SK-N-SH (cell line): ENCODE results near the gene KRT13.

Source experiments
- EP300 ChIP-seq, 2 experiments: IDR thresholded peaks; 2 replicates each; pipeline versions ENCODE4 v1.4.0 to v1.6.1; 2012; ENCODE audit warnings: borderline replicate concordance in 1 of 2, low read depth in 1 of 2, low read length in 1 of 2
- FOXM1 ChIP-seq: IDR thresholded peaks from 2 replicates; pipeline ENCODE4 v1.4.0; 2012; ENCODE audit warnings: low read depth, mild to moderate bottlenecking
- GABPA ChIP-seq: IDR thresholded peaks from 2 replicates; pipeline ENCODE4 v1.4.0; 2012; ENCODE audit warnings: low read depth, mild to moderate bottlenecking
- MAX ChIP-seq: IDR thresholded peaks from 2 replicates; pipeline ENCODE4 v1.4.0; 2012; ENCODE audit warnings: low read depth
- NFIC ChIP-seq: IDR thresholded peaks from 2 replicates; pipeline ENCODE4 v1.4.0; 2012; ENCODE audit warnings: borderline replicate concordance
- POLR2AphosphoS5 ChIP-seq: IDR thresholded peaks from 2 replicates; pipeline ENCODE4 v1.6.1; 2012; ENCODE audit warnings: low read depth, low read length
- REST ChIP-seq: IDR thresholded peaks from 2 replicates; pipeline ENCODE4 v1.6.1; 2012; ENCODE audit warnings: mild to moderate bottlenecking, low read depth, low read length, moderate library complexity
- YY1 ChIP-seq: IDR thresholded peaks from 2 replicates; pipeline ENCODE4 v1.4.0; 2012; ENCODE audit warnings: low read depth, mild to moderate bottlenecking
- TF ChIP-seq, protein P1 (sequence below): fragments of 200-600 bp; sonication (generic); IDR thresholded peaks from 2 replicates; pipeline ENCODE4 v1.6.1; 2017; ENCODE audit warnings: antibody characterized with exemption, mild to moderate bottlenecking, moderate library complexity

DNA sequence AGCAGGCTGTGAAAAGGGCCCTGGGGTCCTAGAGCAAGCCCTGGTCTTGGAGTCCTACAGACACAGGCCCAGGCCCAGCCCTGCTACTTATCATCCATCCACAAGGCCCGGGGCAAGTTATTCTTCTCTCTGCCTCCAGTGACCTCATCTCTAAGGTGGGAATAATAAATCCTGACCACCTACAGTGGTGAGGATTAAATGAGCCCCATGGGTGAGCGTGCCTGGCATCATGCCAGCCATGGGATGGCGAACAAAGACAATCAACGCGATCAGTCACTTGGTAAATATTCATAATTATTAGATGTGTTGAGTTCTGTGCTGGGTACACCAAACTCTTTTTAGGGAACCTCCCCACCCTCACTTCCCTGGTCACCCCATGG is 7.7 kb upstream of the KRT13 start:
- TF ChIP-seq POLR2AphosphoS5 (no peak), YY1 (no peak), NFIC (no peak), GABPA (no peak), EP300 (IDR thresholded peaks at IDR 0.05; ENCODE audit: borderline replicate concordance in 1 of 2, low read depth in 1 of 2, low read length in 1 of 2) (no peak), MAX (no peak), FOXM1 (no peak), REST (no peak)
- TF ChIP-seq, protein P1, sequence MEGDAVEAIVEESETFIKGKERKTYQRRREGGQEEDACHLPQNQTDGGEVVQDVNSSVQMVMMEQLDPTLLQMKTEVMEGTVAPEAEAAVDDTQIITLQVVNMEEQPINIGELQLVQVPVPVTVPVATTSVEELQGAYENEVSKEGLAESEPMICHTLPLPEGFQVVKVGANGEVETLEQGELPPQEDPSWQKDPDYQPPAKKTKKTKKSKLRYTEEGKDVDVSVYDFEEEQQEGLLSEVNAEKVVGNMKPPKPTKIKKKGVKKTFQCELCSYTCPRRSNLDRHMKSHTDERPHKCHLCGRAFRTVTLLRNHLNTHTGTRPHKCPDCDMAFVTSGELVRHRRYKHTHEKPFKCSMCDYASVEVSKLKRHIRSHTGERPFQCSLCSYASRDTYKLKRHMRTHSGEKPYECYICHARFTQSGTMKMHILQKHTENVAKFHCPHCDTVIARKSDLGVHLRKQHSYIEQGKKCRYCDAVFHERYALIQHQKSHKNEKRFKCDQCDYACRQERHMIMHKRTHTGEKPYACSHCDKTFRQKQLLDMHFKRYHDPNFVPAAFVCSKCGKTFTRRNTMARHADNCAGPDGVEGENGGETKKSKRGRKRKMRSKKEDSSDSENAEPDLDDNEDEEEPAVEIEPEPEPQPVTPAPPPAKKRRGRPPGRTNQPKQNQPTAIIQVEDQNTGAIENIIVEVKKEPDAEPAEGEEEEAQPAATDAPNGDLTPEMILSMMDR, result no peak
